ENCODE results near the gene TLE1. TPM values are rescaled to one million over a fixed set of nuclear protein-coding genes. Genes with fewer than 3 reads are reported as not detected.
A peak's percentile ranks its signal among the peaks of the same experiment; 100 is the strongest.

TLE1 gene
- total RNA-seq, 1 experiment from 2014 or later: 21.9 TPM

DNA sequence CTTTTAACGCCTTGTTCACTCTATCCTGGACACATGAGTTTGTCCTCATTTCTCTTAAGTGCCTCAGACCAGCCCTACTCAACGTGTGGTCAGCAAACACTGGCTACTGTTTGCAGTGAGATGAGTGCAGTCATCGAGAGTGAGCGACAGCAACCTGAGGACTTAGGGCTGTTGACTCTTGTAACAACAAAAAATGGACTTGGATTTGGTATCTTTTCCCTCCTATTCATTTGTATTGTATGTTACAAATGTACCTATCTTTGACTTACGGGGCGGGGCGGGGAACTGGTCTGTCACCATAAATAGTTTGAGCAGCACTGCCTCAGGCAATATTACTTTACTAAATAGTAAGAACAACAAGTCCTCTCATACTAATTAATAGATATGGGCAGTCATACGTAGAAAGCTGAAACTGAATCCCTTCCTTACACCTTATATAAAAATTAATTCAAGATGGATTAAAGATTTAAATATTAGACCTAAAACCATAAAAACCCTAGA lies 84.1 kb downstream of the TLE1 start:
- POLR2A ChIA-PET: no interaction called here
- no peaks in the 10 kb centered on the region for H3K9me3 Mint-ChIP-seq (ENCODE audit: unreplicated experiment)
- H3K27me3 Mint-ChIP-seq (ENCODE audit: insufficient read depth, unreplicated experiment): no peaks in the 10 kb centered on the region
- no peak overlapping the region for H3K27ac Mint-ChIP-seq (ENCODE audit: low read depth, unreplicated experiment)
- CTCF ChIA-PET: interaction anchor here (1.0 kb wide), 1 partner anchor 82 kb away, joined by 3 read pairs; no protein-coding TSS in a partner anchor
- TF ChIP-seq, protein P1, sequence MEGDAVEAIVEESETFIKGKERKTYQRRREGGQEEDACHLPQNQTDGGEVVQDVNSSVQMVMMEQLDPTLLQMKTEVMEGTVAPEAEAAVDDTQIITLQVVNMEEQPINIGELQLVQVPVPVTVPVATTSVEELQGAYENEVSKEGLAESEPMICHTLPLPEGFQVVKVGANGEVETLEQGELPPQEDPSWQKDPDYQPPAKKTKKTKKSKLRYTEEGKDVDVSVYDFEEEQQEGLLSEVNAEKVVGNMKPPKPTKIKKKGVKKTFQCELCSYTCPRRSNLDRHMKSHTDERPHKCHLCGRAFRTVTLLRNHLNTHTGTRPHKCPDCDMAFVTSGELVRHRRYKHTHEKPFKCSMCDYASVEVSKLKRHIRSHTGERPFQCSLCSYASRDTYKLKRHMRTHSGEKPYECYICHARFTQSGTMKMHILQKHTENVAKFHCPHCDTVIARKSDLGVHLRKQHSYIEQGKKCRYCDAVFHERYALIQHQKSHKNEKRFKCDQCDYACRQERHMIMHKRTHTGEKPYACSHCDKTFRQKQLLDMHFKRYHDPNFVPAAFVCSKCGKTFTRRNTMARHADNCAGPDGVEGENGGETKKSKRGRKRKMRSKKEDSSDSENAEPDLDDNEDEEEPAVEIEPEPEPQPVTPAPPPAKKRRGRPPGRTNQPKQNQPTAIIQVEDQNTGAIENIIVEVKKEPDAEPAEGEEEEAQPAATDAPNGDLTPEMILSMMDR (IDR thresholded peaks at IDR 0.05; ENCODE audit: unreplicated experiment): no peak
- no peak for DNase-seq (ENCODE audit: unreplicated experiment)
- peaks cover 9% of the 10 kb centered on the region for H3K4me1 Mint-ChIP-seq (ENCODE audit: insufficient read depth, unreplicated experiment)
- BruUV-seq (replicated peaks): no TSS peak
- H3K36me3 Mint-ChIP-seq (ENCODE audit: insufficient read depth, unreplicated experiment): peaks cover 45% of the 10 kb centered on the region
- H3K4me3 Mint-ChIP-seq (ENCODE audit: unreplicated experiment): no peak overlapping the region
- intact Hi-C loops (cut with micrococcal nuclease): no loop called here

DNA sequence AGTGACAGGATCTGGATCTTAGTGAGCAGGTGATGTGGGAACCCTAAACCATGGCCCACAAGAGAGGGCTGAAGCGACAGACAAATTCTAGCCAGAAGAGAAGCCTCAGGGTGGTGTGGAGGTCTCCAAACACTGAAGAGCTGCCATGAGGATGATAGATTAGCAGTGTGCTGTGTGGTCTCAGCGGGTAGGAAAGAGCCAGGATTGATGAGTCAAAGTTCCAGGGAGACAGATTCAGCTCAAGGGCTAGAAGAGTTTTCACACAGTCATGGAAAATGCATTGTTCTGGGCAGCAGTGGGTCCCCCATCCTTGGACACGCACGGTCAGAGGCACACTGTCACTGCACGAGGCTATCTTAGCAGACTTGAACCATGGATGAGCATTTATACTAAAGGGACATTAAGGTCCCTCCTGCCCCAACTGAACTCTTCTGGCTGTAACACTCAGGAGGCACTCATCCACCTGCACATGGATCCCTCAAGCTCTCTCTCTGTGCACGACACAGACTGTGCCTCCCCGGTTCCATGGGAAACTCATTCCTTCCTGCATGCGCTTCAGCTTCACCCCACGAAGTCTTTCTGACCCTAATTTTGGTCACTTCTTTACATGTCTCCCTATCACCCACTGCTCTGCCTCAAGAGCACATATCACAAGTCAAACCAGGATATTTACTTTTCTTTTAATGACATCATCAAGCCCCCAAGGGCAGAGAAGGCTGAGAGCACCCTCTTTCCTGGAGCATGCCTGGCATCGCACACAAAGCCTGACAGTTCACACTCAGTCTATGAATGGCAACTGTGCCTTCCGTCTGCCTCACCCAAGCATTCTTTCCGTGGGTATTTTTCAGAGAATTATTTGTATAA lies 84.8 kb downstream of the TLE1 start:
- Mint-ChIP-seq H3K27me3 (ENCODE audit: insufficient read depth, unreplicated experiment) (no peaks in the 10 kb centered on the region), H3K9me3 (ENCODE audit: unreplicated experiment) (no peaks in the 10 kb centered on the region), H3K4me1 (ENCODE audit: insufficient read depth, unreplicated experiment) (peaks cover 9% of the 10 kb centered on the region), H3K27ac (ENCODE audit: low read depth, unreplicated experiment) (peak overlapping the region; percentile 85), H3K36me3 (ENCODE audit: insufficient read depth, unreplicated experiment) (peaks cover 38% of the 10 kb centered on the region), H3K4me3 (ENCODE audit: unreplicated experiment) (no peak overlapping the region)
- CTCF ChIA-PET: interaction anchor here (1.0 kb wide), 1 partner anchor 81 kb away, joined by 3 read pairs; no protein-coding TSS in a partner anchor
- BruUV-seq (replicated peaks): no TSS peak
- no peak for DNase-seq (ENCODE audit: unreplicated experiment)
- POLR2A ChIA-PET: no interaction called here
- TF ChIP-seq, protein P1 (IDR thresholded peaks at IDR 0.05; ENCODE audit: unreplicated experiment): no peak
- intact Hi-C loops (cut with micrococcal nuclease): no loop called here

DNA sequence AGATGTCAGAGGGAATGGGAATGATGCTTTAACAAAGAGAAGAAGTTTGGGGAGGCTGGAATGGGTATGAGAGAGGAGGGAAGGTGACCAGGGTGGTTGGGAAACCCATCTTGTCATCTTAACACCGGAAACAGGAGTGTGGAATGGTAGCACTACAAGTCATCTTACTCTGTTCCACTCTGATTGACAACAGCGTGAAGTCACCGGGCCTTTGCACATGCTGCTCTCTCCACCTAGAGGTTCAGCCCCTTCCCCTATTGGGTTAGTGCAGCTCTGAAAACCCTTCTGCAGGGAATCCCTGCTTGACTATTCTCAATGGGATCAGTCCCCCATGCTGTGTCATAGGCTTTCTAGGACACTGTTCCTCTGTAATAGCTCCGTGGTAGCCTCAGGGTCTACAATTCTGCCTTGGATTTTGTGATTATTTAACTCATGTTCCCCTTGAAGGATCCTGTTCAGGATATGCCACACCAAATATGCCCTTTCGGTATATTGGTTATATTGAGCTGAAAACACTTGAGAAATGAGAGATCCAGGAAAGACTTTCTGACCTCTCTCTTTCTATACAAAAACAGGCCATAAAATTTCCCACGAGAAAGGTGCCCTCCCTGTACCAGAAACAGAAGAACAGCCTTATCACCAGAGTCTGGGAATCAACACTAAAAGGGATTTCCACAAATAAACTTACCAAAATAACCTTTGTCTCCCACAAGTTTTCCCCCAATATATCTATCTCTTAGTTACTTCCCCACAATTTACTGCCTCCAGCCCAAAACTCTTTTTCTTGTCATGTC lies 86.3 kb downstream of the TLE1 start:
- TF ChIP-seq, protein P1 (IDR thresholded peaks at IDR 0.05; ENCODE audit: unreplicated experiment): no peak
- Mint-ChIP-seq H3K27ac (ENCODE audit: low read depth, unreplicated experiment) (no peak overlapping the region), H3K4me1 (ENCODE audit: insufficient read depth, unreplicated experiment) (peaks cover 9% of the 10 kb centered on the region), H3K36me3 (ENCODE audit: insufficient read depth, unreplicated experiment) (peaks cover 37% of the 10 kb centered on the region), H3K27me3 (ENCODE audit: insufficient read depth, unreplicated experiment) (no peaks in the 10 kb centered on the region), H3K9me3 (ENCODE audit: unreplicated experiment) (no peaks in the 10 kb centered on the region), H3K4me3 (ENCODE audit: unreplicated experiment) (no peak overlapping the region)
- no peak for DNase-seq (ENCODE audit: unreplicated experiment)
- ChIA-PET POLR2A (no interaction called here), CTCF (no interaction called here)
- BruUV-seq (replicated peaks): no TSS peak
- intact Hi-C loops (cut with micrococcal nuclease): no loop called here

All from MCF 10A (cell line).